CD8-positive, alpha-beta memory T cell (primary cell): ENCODE measurements around the gene CAMKK1. TPM values are rescaled to one million over a fixed set of nuclear protein-coding genes. Genes with fewer than 3 reads are reported as not detected.

ENCODE experiments used
- CTCF ChIA-PET: fragments of 350-600 bp; sonication (Branson Sonifier 250); formaldehyde crosslinking; loops from one replicate; lab custom pipeline; 2021; ENCODE audit warnings: antibody characterized with exemption; lab: Charles Lee
- POLR2A ChIA-PET: fragments of 350-600 bp; sonication (Branson Sonifier 250); formaldehyde crosslinking; loops from one replicate; lab custom pipeline; 2021; ENCODE audit warnings: antibody characterized with exemption; lab: Charles Lee
- DNase-seq, 5 donors: peaks; one replicate each; pipeline versions ENCODE4 v3.0.0 to v3.0.0-alpha.2; 2020 to 2022; ENCODE audit warnings: mixed read lengths in 1 of 5
- H3K27ac ChIP-seq: one replicate; pipeline ENCODE4 v1.7.0; 2013; ENCODE audit warnings: low read depth, mild to moderate bottlenecking, low read length, moderate library complexity
- H3K27me3 ChIP-seq: 2 replicates; pipeline ENCODE4 v1.7.0; 2013; ENCODE audit warnings: low read length, mild to moderate bottlenecking; ENCODE audit not compliant: insufficient read depth, poor library complexity, severe bottlenecking
- H3K36me3 ChIP-seq: 2 replicates; pipeline ENCODE4 v1.7.0; 2013; ENCODE audit warnings: mild to moderate bottlenecking, low read length, moderate library complexity; ENCODE audit not compliant: insufficient read depth
- H3K4me1 ChIP-seq: 2 replicates; pipeline ENCODE4 v1.7.0; 2013; ENCODE audit warnings: mild to moderate bottlenecking, low read length, moderate library complexity; ENCODE audit not compliant: insufficient read depth
- H3K4me3 ChIP-seq: 2 replicates; pipeline ENCODE4 v1.7.0; 2013; ENCODE audit warnings: mild to moderate bottlenecking, low read length
- H3K9me3 ChIP-seq: 2 replicates; pipeline ENCODE4 v1.7.0; 2013; ENCODE audit warnings: mild to moderate bottlenecking, low read length
- H3K27ac Mint-ChIP-seq, 8 donors: one replicate each; pipeline ENCODE4 v1.8.0; 2020 to 2021; ENCODE audit warnings: mixed read lengths in 8 of 8, mild to moderate bottlenecking in 6 of 8, inconsistent platforms in 3 of 8, moderate library complexity in 3 of 8
- H3K27me3 Mint-ChIP-seq, 2 donors: one replicate each; pipeline ENCODE4 v1.8.0; 2020 to 2021; ENCODE audit warnings: mixed read lengths in 2 of 2, mild to moderate bottlenecking in 1 of 2, moderate library complexity in 1 of 2
- H3K36me3 Mint-ChIP-seq, 3 donors: one replicate each; pipeline ENCODE4 v1.8.0; 2020 to 2021; ENCODE audit warnings: mixed read lengths in 3 of 3, inconsistent platforms in 1 of 3, mild to moderate bottlenecking in 1 of 3
- H3K4me1 Mint-ChIP-seq, 3 donors: one replicate each; pipeline ENCODE4 v1.8.0; 2020 to 2021; ENCODE audit warnings: mixed read lengths in 3 of 3, inconsistent platforms in 1 of 3, mild to moderate bottlenecking in 1 of 3
- H3K4me3 Mint-ChIP-seq, 7 donors: one replicate each; pipeline ENCODE4 v1.8.0; 2020 to 2021; ENCODE audit warnings: mixed read lengths in 7 of 7, mild to moderate bottlenecking in 6 of 7, moderate library complexity in 4 of 7, inconsistent platforms in 2 of 7
- H3K9me3 Mint-ChIP-seq, 5 donors: one replicate each; pipeline ENCODE4 v1.8.0; 2020 to 2022; ENCODE audit warnings: mixed read lengths in 5 of 5, mild to moderate bottlenecking in 3 of 5, moderate library complexity in 2 of 5, inconsistent platforms in 1 of 5
- polyA plus RNA-seq: library from polyadenylated mRNA; unstranded; fragments of 300-500 nt; fragmentation: Illumina TruSeq; gene quantifications from one replicate; pipeline ENCODE4 v1.2.3, GENCODE V29; 2021
- total RNA-seq, 2 experiments: library from RNA; stranded (reverse); gene quantifications; one replicate each; pipeline ENCODE4 v1.2.3, GENCODE V29; 2021

The CAMKK1 gene
- total and polyA plus RNA-seq, 3 experiments from 2014 or later = 1.1 to 2.7 (median 2.3) TPM

GRCh38 chr17:3903051-3903825 is 10.4 kb upstream of the CAMKK1 start:
- Histone ChIP-seq H3K36me3 (no peaks in the 10 kb centered on the region), H3K4me3 (no peak overlapping the region), H3K27ac (no peak overlapping the region), H3K9me3 (no peaks in the 10 kb centered on the region), H3K27me3 (no peaks in the 10 kb centered on the region), H3K4me1 (no peaks in the 10 kb centered on the region)
- Mint-ChIP-seq H3K27ac (no peak overlapping the region), H3K9me3 (no peaks in the 10 kb centered on the region), H3K4me3 (no peak overlapping the region), H3K4me1 (no peaks in the 10 kb centered on the region), H3K36me3 (no peaks in the 10 kb centered on the region), H3K27me3 (no peaks in the 10 kb centered on the region)
- ChIA-PET POLR2A (interaction anchor here (0.6 kb wide), 1 partner anchor 10 kb away, joined by 3 read pairs; no protein-coding TSS in a partner anchor), CTCF (interaction anchor here (1.4 to 2.8 kb wide), 4 partner anchors 10 to 171 kb away, joined by 3 to 14 read pairs (median 5); no protein-coding TSS in a partner anchor)
- no peak for DNase-seq

DNA sequence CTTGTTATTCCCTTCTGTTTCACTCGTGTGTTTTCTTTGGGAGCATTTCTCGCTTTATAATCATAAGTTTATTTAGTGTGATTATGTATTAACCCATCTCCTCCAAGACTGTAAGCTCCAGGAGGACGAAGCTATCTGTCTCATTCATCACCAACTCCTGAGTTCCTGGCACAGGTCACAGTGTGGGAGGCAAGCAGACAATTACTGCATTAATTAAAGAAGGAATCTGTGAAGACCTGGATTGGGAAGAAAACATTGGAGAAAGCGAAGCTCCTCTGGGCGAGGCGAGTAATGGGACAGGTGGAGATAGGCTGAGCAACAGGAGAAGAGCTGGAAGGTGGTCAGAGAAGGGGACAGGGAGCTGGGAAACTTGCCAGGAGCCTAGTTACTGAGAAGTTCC is 7.8 kb upstream of the CAMKK1 start:
- POLR2A ChIA-PET = no interaction called here
- Mint-ChIP-seq H3K27me3 (no peaks in the 10 kb centered on the region), H3K9me3 (no peaks in the 10 kb centered on the region), H3K27ac (no peak overlapping the region), H3K4me3 (no peak overlapping the region), H3K36me3 (no peaks in the 10 kb centered on the region), H3K4me1 (no peaks in the 10 kb centered on the region)
- CTCF ChIA-PET = interaction anchor here (0.6 to 1.0 kb wide), 2 partner anchors 14 to 888 kb away, joined by 3 to 4 read pairs; no protein-coding TSS in a partner anchor
- DNase-seq = no peak
- Histone ChIP-seq H3K9me3 (no peaks in the 10 kb centered on the region), H3K36me3 (no peaks in the 10 kb centered on the region), H3K27ac (no peak overlapping the region), H3K4me1 (no peaks in the 10 kb centered on the region), H3K27me3 (no peaks in the 10 kb centered on the region), H3K4me3 (no peak overlapping the region)

DNA sequence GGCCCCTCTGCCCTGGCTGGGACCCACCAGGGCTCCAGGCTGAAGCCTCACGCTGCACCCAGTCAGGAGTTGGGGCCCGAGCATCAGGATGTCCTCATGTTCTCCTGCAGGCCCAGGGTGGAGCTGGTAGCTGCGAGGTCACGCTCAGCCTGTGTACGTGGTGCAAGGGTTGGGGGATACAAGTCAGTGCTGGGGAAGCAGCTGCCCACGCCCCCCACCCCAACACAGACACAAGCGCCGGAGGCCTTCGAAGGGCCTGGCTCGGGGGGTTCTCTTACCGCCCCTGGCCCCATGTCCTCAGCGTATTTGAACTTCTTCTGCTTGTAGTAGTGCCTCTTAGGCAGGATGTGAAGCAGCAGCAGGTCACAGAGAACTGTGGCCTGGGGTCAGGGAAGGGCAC is 4.9 kb upstream of the CAMKK1 start:
- Mint-ChIP-seq H3K27me3 (no peaks in the 10 kb centered on the region), H3K36me3 (no peaks in the 10 kb centered on the region), H3K4me3 (peak overlapping the region in 1 of 7 donors; percentile 23), H3K9me3 (no peaks in the 10 kb centered on the region), H3K27ac (no peak overlapping the region), H3K4me1 (peaks cover 9 to 11% (median 10%) of the 10 kb centered on the region in 3 donors)
- H3K27ac ChIP-seq = no peak overlapping the region
- H3K27me3 ChIP-seq = no peaks in the 10 kb centered on the region
- no peaks in the 10 kb centered on the region for H3K36me3 ChIP-seq
- H3K9me3 ChIP-seq = no peaks in the 10 kb centered on the region
- CTCF ChIA-PET = interaction anchor here (0.9 to 1.6 kb wide), 3 partner anchors 16 to 106 kb away, joined by 3 read pairs; no protein-coding TSS in a partner anchor
- peaks cover 6% of the 10 kb centered on the region for H3K4me1 ChIP-seq
- POLR2A ChIA-PET = no interaction called here
- H3K4me3 ChIP-seq = no peak overlapping the region
- no peak for DNase-seq

- Mint-ChIP-seq H3K27ac (no peak overlapping the region), H3K4me1 (peaks cover 9 to 14% (median 11%) of the 10 kb centered on the region in 3 donors), H3K36me3 (peaks cover 0 to 2% (median 0%) of the 10 kb centered on the region in 3 donors), H3K9me3 (no peaks in the 10 kb centered on the region), H3K4me3 (no peak overlapping the region), H3K27me3 (no peaks in the 10 kb centered on the region)
- DNase-seq = no peak
- Histone ChIP-seq H3K4me1 (peaks cover 8% of the 10 kb centered on the region), H3K27me3 (no peaks in the 10 kb centered on the region), H3K9me3 (no peaks in the 10 kb centered on the region), H3K36me3 (no peaks in the 10 kb centered on the region), H3K4me3 (no peak overlapping the region), H3K27ac (no peak overlapping the region)
- ChIA-PET CTCF (interaction anchor here (1.3 to 1.6 kb wide), 2 partner anchors 17 to 107 kb away, joined by 3 read pairs; no protein-coding TSS in a partner anchor), POLR2A (no interaction called here)
Observed at GRCh38 chr17:3896968-3897235, 4.0 kb upstream of the CAMKK1 start.

- H3K27me3 ChIP-seq = no peaks in the 10 kb centered on the region
- H3K27ac ChIP-seq = no peak overlapping the region
- no peaks in the 10 kb centered on the region for H3K9me3 Mint-ChIP-seq
- no peak for DNase-seq
- peaks cover 14% of the 10 kb centered on the region for H3K4me1 ChIP-seq
- H3K36me3 Mint-ChIP-seq = peaks cover 0 to 2% (median 0%) of the 10 kb centered on the region in 3 donors
- POLR2A ChIA-PET = no interaction called here
- no peaks in the 10 kb centered on the region for H3K27me3 Mint-ChIP-seq
- H3K4me3 Mint-ChIP-seq = no peak overlapping the region
- no peak overlapping the region for H3K4me3 ChIP-seq
- no peak overlapping the region for H3K27ac Mint-ChIP-seq
- CTCF ChIA-PET = interaction anchor here (1.3 kb wide), 1 partner anchor 17 kb away, joined by 3 read pairs; no protein-coding TSS in a partner anchor
- H3K4me1 Mint-ChIP-seq = peaks cover 13 to 19% (median 15%) of the 10 kb centered on the region in 3 donors
- H3K9me3 ChIP-seq = no peaks in the 10 kb centered on the region
- H3K36me3 ChIP-seq = no peaks in the 10 kb centered on the region
Observed at GRCh38 chr17:3896108-3896967, 3.5 kb upstream of the CAMKK1 start.

- no peak overlapping the region for H3K27ac ChIP-seq
- H3K27me3 ChIP-seq = no peaks in the 10 kb centered on the region
- Mint-ChIP-seq H3K4me3 (peak overlapping the region in 1 of 7 donors; percentile 64), H3K4me1 (peaks cover 18 to 27% (median 19%) of the 10 kb centered on the region in 3 donors), H3K36me3 (peaks cover 0 to 2% (median 0%) of the 10 kb centered on the region in 3 donors), H3K9me3 (no peaks in the 10 kb centered on the region), H3K27me3 (no peaks in the 10 kb centered on the region), H3K27ac (peak overlapping the region in 3 of 8 donors; percentile 33 to 66 (median 42))
- CTCF ChIA-PET = interaction anchor here (2.3 kb wide), 1 partner anchor 18 kb away, joined by 11 read pairs; no protein-coding TSS in a partner anchor
- peaks cover 20% of the 10 kb centered on the region for H3K4me1 ChIP-seq
- H3K4me3 ChIP-seq = no peak overlapping the region
- no peak for DNase-seq
- POLR2A ChIA-PET = no interaction called here
- no peaks in the 10 kb centered on the region for H3K9me3 ChIP-seq
- no peaks in the 10 kb centered on the region for H3K36me3 ChIP-seq
Observed at GRCh38 chr17:3895354-3895753, 2.5 kb upstream of the CAMKK1 start.

GRCh38 chr17:3894911-3895343 is 2.1 kb upstream of the CAMKK1 start:
- Histone ChIP-seq H3K27ac (no peak overlapping the region), H3K27me3 (no peaks in the 10 kb centered on the region), H3K9me3 (no peaks in the 10 kb centered on the region), H3K4me3 (no peak overlapping the region), H3K4me1 (peaks cover 20% of the 10 kb centered on the region), H3K36me3 (no peaks in the 10 kb centered on the region)
- H3K4me3 Mint-ChIP-seq = peak overlapping the region in 1 of 7 donors; percentile 64
- no peak for DNase-seq
- peaks cover 0 to 2% (median 0%) of the 10 kb centered on the region in 3 donors for H3K36me3 Mint-ChIP-seq
- H3K27ac Mint-ChIP-seq = peak overlapping the region in 4 of 8 donors; percentile 33 to 66 (median 43)
- POLR2A ChIA-PET = no interaction called here
- no peaks in the 10 kb centered on the region for H3K27me3 Mint-ChIP-seq
- H3K9me3 Mint-ChIP-seq = no peaks in the 10 kb centered on the region
- peaks cover 18 to 29% (median 19%) of the 10 kb centered on the region in 3 donors for H3K4me1 Mint-ChIP-seq
- CTCF ChIA-PET = interaction anchor here (2.3 kb wide), 1 partner anchor 18 kb away, joined by 11 read pairs; no protein-coding TSS in a partner anchor
